CD14-positive monocyte (primary cell): ENCODE data around the gene MED15. TPM values are rescaled to one million over a fixed set of nuclear protein-coding genes. Genes with fewer than 3 reads are reported as not detected.

ENCODE experiments used
- DNase-seq, 3 donors: peaks; one replicate each; pipeline ENCODE4 v3.0.0-alpha.2; 2011 to 2022
- H2AFZ ChIP-seq: 2 replicates; pipeline ENCODE4 v1.6.0; 2012; ENCODE audit warnings: mild to moderate bottlenecking, low read depth, low read length, inconsistent platforms; ENCODE audit not compliant: insufficient read depth, poor library complexity, severe bottlenecking
- H3K27ac ChIP-seq, 2 donors: 1 replicate in 1 of 2; 2 replicates in 1 of 2; pipeline ENCODE4 v1.5.1; 2012 to 2013; ENCODE audit warnings: low read length in 2 of 2, control low read depth in 1 of 2, inconsistent platforms in 1 of 2, low read depth in 1 of 2, mild to moderate bottlenecking in 1 of 2
- H3K27me3 ChIP-seq, 2 donors: one replicate each; pipeline versions ENCODE4 v1.6.0 to v1.6.1; 2011 to 2013; ENCODE audit warnings: low read length in 2 of 2; ENCODE audit not compliant: control insufficient read depth in 2 of 2, insufficient read depth in 2 of 2
- H3K36me3 ChIP-seq, 2 donors: replicated peaks in 1 of 2; 1 replicate in 1 of 2; 2 replicates in 1 of 2; pipeline versions ENCODE4 v1.5.1 to v1.6.1; 2012 to 2013; ENCODE audit warnings: low read length in 2 of 2, control low read depth in 1 of 2, inconsistent platforms in 1 of 2, mild to moderate bottlenecking in 1 of 2; ENCODE audit not compliant: insufficient read depth in 2 of 2, control insufficient read depth in 1 of 2
- H3K4me1 ChIP-seq, 2 donors: 1 replicate in 1 of 2; 2 replicates in 1 of 2; pipeline versions ENCODE4 v1.5.1 to v1.6.1; 2012 to 2013; ENCODE audit warnings: low read length in 2 of 2, control low read depth in 1 of 2, inconsistent platforms in 1 of 2, mild to moderate bottlenecking in 1 of 2, moderate library complexity in 1 of 2; ENCODE audit not compliant: insufficient read depth in 2 of 2, control insufficient read depth in 1 of 2
- H3K4me2 ChIP-seq: replicated peaks from 2 replicates; pipeline ENCODE3; 2012; ENCODE audit warnings: low read length, moderate library complexity, mild to moderate bottlenecking; ENCODE audit not compliant: poor library complexity, severe bottlenecking; ENCODE audit errors: extremely low read depth
- H3K4me3 ChIP-seq, 3 experiments: fragments of 200-600 bp in 1 of 3; sonication (generic) in 1 of 3; replicated peaks in 1 of 3; 1 replicate in 2 of 3; 2 replicates in 1 of 3; pipeline ENCODE4 v1.5.1; 2011 to 2013; ENCODE audit warnings: low read length in 3 of 3, mild to moderate bottlenecking in 3 of 3, control low read depth in 2 of 3, low read depth in 2 of 3, inconsistent platforms in 1 of 3, moderate library complexity in 1 of 3
- H3K79me2 ChIP-seq: 2 replicates; pipeline ENCODE4 v1.6.0; 2012; ENCODE audit warnings: mild to moderate bottlenecking, control low read depth, inconsistent platforms, low read length, moderate library complexity; ENCODE audit not compliant: insufficient read depth
- H3K9ac ChIP-seq: 2 replicates; pipeline ENCODE4 v1.6.0; 2017; ENCODE audit warnings: low read length, mild to moderate bottlenecking; ENCODE audit not compliant: insufficient read depth, poor library complexity, severe bottlenecking
- H3K9me3 ChIP-seq, 2 donors: replicated peaks in 1 of 2; 1 replicate in 1 of 2; 2 replicates in 1 of 2; pipeline versions ENCODE4 v1.5.1 to v1.6.1; 2012 to 2013; ENCODE audit warnings: low read length in 2 of 2, control low read depth in 1 of 2; ENCODE audit not compliant: control insufficient read depth in 1 of 2, insufficient read depth in 1 of 2
- H4K20me1 ChIP-seq: 2 replicates; pipeline ENCODE4 v1.6.0; 2012; ENCODE audit warnings: mild to moderate bottlenecking, low read length, control low read depth, moderate library complexity; ENCODE audit not compliant: insufficient read depth
- H3K27ac Mint-ChIP-seq, 7 donors: one replicate each; pipeline ENCODE4 v1.8.0; 2020; ENCODE audit warnings: mild to moderate bottlenecking in 7 of 7, mixed read lengths in 7 of 7, moderate library complexity in 6 of 7, inconsistent platforms in 2 of 7
- H3K27me3 Mint-ChIP-seq, 3 donors: one replicate each; pipeline ENCODE4 v1.8.0; 2021 to 2022; ENCODE audit warnings: low read depth in 3 of 3, mild to moderate bottlenecking in 3 of 3, mixed read lengths in 3 of 3, moderate library complexity in 3 of 3, inconsistent platforms in 1 of 3
- H3K36me3 Mint-ChIP-seq, 2 donors: one replicate each; pipeline ENCODE4 v1.8.0; 2020; ENCODE audit warnings: mixed read lengths in 2 of 2, inconsistent platforms in 1 of 2, mild to moderate bottlenecking in 1 of 2
- H3K4me1 Mint-ChIP-seq: one replicate; pipeline ENCODE4 v1.8.0; 2020; ENCODE audit warnings: mild to moderate bottlenecking, mixed read lengths
- H3K4me3 Mint-ChIP-seq, 2 donors: one replicate each; pipeline ENCODE4 v1.8.0; 2020; ENCODE audit warnings: mild to moderate bottlenecking in 2 of 2, mixed read lengths in 2 of 2, moderate library complexity in 1 of 2
- H3K9me3 Mint-ChIP-seq, 7 donors: one replicate each; pipeline ENCODE4 v1.8.0; 2020 to 2022; ENCODE audit warnings: mixed read lengths in 7 of 7, mild to moderate bottlenecking in 6 of 7, moderate library complexity in 6 of 7, inconsistent platforms in 2 of 7
- CTCF ChIP-seq: fragments of 200-600 bp; IDR thresholded peaks from one replicate; pipeline ENCODE4 v1.8.0; 2022; ENCODE audit warnings: antibody characterized with exemption, mild to moderate bottlenecking
- WGBS: methylation state at CpG from one replicate; pipeline ENCODE4 v1.1.5; 2013; ENCODE audit warnings: missing lambda C conversion rate; ENCODE audit not compliant: insufficient coverage; 5-methylcytosine and 5-hydroxymethylcytosine counted together
- intact Hi-C, 2 donors: fragments of 100-400 bp; cut with micrococcal nuclease; formaldehyde crosslinking; loops; one replicate each; pipeline versions ENCODE4 v1.15.0 to v1.15.1; 2023
- polyA plus RNA-seq, 3 donors: library from polyadenylated mRNA; depleted of rRNA in 1 of 3; unstranded in 2 of 3; stranded (reverse) in 1 of 3; fragments of 300-500 nt in 2 of 3; fragments of >200 nt in 1 of 3; fragmentation: Illumina TruSeq in 2 of 3; gene quantifications; 1 replicate in 2 of 3; 2 replicates in 1 of 3; pipeline ENCODE4 v1.2.3, GENCODE V29; 2012 to 2021

Gene MED15
- polyA plus RNA-seq, 3 donors = 10.0 to 126 (median 17.8) TPM

- peaks cover 26% of the 10 kb centered on the region for H3K4me1 Mint-ChIP-seq
- Histone ChIP-seq H3K27ac (no peak overlapping the region), H3K9ac (no peak overlapping the region), H3K9me3 (no peaks in the 10 kb centered on the region), H3K79me2 (peaks cover 7% of the 10 kb centered on the region), H3K4me1 (peaks cover 2 to 11% of the 10 kb centered on the region in 2 donors), H3K36me3 (peaks cover 70 to 99% of the 10 kb centered on the region in 2 donors), H2AFZ (no peak overlapping the region), H3K4me2 (no peak overlapping the region), H3K27me3 (no peaks in the 10 kb centered on the region), H4K20me1 (peaks cover 77% of the 10 kb centered on the region), H3K4me3 (no peak overlapping the region)
- intact Hi-C loops = no loop called here
- no peak overlapping the region for H3K4me3 Mint-ChIP-seq
- TF ChIP-seq CTCF = no peak
- H3K27me3 Mint-ChIP-seq = no peaks in the 10 kb centered on the region
- H3K9me3 Mint-ChIP-seq = peaks cover 0 to under 1% (median 0%) of the 10 kb centered on the region in 7 donors
- H3K27ac Mint-ChIP-seq = peak overlapping the region in 2 of 7 donors; percentile 13 to 45
- peaks cover 80 to 95% of the 10 kb centered on the region in 2 donors for H3K36me3 Mint-ChIP-seq
- DNase-seq = no peak
- 96% methylated on average over 12 of the region's 13 CpGs for WGBS
These were observed 57.8 kb downstream of the MED15 start for GRCh38 chr22:20565079-20565734.

GRCh38 chr22:20565761-20566160 is 58.4 kb downstream of the MED15 start:
- Histone ChIP-seq H3K4me3 (no peak overlapping the region), H3K27ac (no peak overlapping the region), H3K36me3 (peaks cover 67 to 96% of the 10 kb centered on the region in 2 donors), H3K4me2 (no peak overlapping the region), H3K9ac (no peak overlapping the region), H3K27me3 (no peaks in the 10 kb centered on the region), H2AFZ (no peak overlapping the region), H3K9me3 (no peaks in the 10 kb centered on the region), H4K20me1 (peaks cover 78% of the 10 kb centered on the region), H3K79me2 (peaks cover 7% of the 10 kb centered on the region), H3K4me1 (peaks cover 2 to 11% of the 10 kb centered on the region in 2 donors)
- Mint-ChIP-seq H3K4me1 (peaks cover 26% of the 10 kb centered on the region), H3K4me3 (no peak overlapping the region), H3K9me3 (peaks cover 0 to 2% (median 0%) of the 10 kb centered on the region in 7 donors), H3K36me3 (peaks cover 79 to 95% of the 10 kb centered on the region in 2 donors), H3K27ac (no peak overlapping the region), H3K27me3 (no peaks in the 10 kb centered on the region)
- intact Hi-C loops = no loop called here
- WGBS = 83% methylated on average over 2 of the region's 4 CpGs
- DNase-seq = no peak
- TF ChIP-seq CTCF = no peak
